Mucosa of descending colon (tissue), 3 donors: ENCODE data around the gene CENPT. TPM values are rescaled to one million over a fixed set of nuclear protein-coding genes. Genes with fewer than 3 reads are reported as not detected.

ENCODE experiments used
- ATAC-seq: fragments of 200-7000 bp; cut with Tn5 transposase; one replicate; pipeline ENCODE4 v1.9.1; 2020; ENCODE audit warnings: mild to moderate bottlenecking, moderate library complexity
- DNase-seq, 3 donors: peaks; one replicate each; pipeline ENCODE4 v3.0.0-alpha.2; 2020
- H3K36me3 ChIP-seq: fragments of 200-600 bp; one replicate; pipeline ENCODE4 v1.8.0; 2021; ENCODE audit warnings: low read depth, mild to moderate bottlenecking
- H3K4me1 ChIP-seq: fragments of 200-600 bp; one replicate; pipeline ENCODE4 v1.8.0; 2021; ENCODE audit warnings: low read depth, mild to moderate bottlenecking
- H3K4me3 ChIP-seq: fragments of 200-600 bp; one replicate; pipeline ENCODE4 v1.8.0; 2021; ENCODE audit warnings: mild to moderate bottlenecking
- H3K9me3 ChIP-seq: fragments of 200-600 bp; one replicate; pipeline ENCODE4 v1.8.0; 2021; ENCODE audit warnings: mild to moderate bottlenecking
- CTCF ChIP-seq: fragments of 200-600 bp; IDR thresholded peaks from one replicate; pipeline ENCODE4 v1.8.0; 2022; ENCODE audit warnings: antibody characterized with exemption, mild to moderate bottlenecking
- intact Hi-C, 2 donors: fragments of 100-400 bp; cut with DNase I in 1 of 2; cut with micrococcal nuclease in 1 of 2; formaldehyde crosslinking; loops; one replicate each; pipeline versions ENCODE4 v1.11.0 to v1.11.1; 2022; cut with DNase I, micrococcal nuclease
- total RNA-seq, 3 donors: library from RNA; stranded (reverse); fragmentation: NEBNext Ultra II Directional in 2 of 3; extraction: Animal tissue kit (Norgen Biotek cat#: 25700) in 2 of 3; gene quantifications; one replicate each; pipeline versions ENCODE4 v1.2.1 to v1.2.4, GENCODE V29; 2021 to 2023
- donor health status: DM: no; HTN: no; CAD: no; lungs with moderate emphysema.
- donor health status: DM: no; HTN: no; CAD: no.
- donor health status: DM: no; HTN: yes; CAD: no.

The CENPT gene
- total RNA-seq, 3 donors from 2014 or later: 33.2 to 55.0 (median 36.6) TPM

DNA sequence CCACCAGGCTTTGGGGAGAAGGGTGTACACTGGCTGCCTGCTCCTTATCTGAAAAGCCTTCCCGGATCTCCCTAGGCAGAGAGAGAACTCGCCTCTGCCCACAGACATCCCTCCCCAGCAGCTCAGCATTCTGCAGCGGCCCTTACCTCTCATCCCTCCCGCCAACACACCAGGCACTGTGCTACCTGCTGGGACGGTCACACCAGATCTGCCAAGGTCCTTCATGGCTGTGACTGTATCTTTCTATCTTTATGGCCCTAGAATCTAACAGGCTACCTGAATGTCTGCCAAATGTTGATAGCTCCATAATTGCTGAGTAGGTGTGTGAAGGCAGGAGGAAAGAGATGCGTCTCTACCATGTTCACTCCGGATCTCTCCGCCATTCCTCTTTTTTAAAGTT is 32.9 kb downstream of the CENPT start:
- intact Hi-C loops: loop anchor here in 1 of 2 donors (10.0 kb wide), 1 partner anchor 110 kb away; no protein-coding TSS in a partner anchor
- Histone ChIP-seq H3K36me3 (no peaks in the 10 kb centered on the region), H3K4me3 (no peak overlapping the region), H3K4me1 (peaks cover 3% of the 10 kb centered on the region), H3K9me3 (no peaks in the 10 kb centered on the region)
- DNase-seq: peak in 2 of 3 donors; percentile 58 to 78
- TF ChIP-seq CTCF: no peak
- ATAC-seq: peak; percentile 90

- no peak for DNase-seq
- intact Hi-C loops: loop anchor here in 1 of 2 donors (10.0 kb wide), 1 partner anchor 113 kb away; no protein-coding TSS in a partner anchor
- no peak for ATAC-seq
- Histone ChIP-seq H3K36me3 (no peaks in the 10 kb centered on the region), H3K9me3 (no peaks in the 10 kb centered on the region), H3K4me1 (peaks cover 9% of the 10 kb centered on the region), H3K4me3 (no peak overlapping the region)
- TF ChIP-seq CTCF: no peak
Measured at GRCh38 chr16:67811899-67812298, 35.6 kb downstream of the CENPT start.

DNA sequence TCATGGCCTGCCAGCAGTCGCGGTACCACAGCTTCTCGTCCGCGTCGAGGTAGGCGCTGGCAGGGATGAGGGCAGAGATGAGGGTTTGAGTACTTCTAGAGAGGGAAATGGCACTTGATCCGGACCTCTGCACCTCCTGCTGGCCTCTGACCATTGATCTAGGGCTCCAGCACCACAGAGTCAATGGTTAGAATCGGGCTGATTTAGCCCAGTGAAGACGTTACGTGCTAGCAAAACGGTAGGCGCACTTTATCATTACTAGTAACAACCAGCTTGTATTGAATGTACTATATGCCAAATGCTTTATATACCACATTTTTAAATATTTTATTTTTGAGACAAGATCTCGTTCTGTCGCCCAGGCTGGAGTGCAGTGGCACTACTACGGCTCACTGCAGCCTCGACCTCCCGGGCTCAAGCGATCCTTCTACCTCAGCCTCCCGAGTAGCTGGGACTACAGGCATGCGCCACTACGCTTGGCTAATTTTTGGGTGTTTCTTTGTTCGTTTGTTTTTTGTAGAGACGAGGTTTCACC is 40.3 kb downstream of the CENPT start:
- peak in 1 of 3 donors; percentile 14 for DNase-seq
- Histone ChIP-seq H3K36me3 (no peaks in the 10 kb centered on the region), H3K4me1 (peaks cover 18% of the 10 kb centered on the region), H3K9me3 (no peaks in the 10 kb centered on the region), H3K4me3 (peak overlapping the region; percentile 81)
- TF ChIP-seq CTCF: no peak
- ATAC-seq: peak; percentile 5
- intact Hi-C loops: no loop called here

GRCh38 chr16:67806428-67807147 is 40.9 kb downstream of the CENPT start, which contains the start of the genes RANBP10 and TSNAXIP1:
Gene RANBP10, minus strand, starts transcription at chr16:67806560. Its CDS starts 24 bp downstream, at chr16:67806536.
Gene TSNAXIP1, plus strand, starts transcription at chr16:67806889. Its CDS starts 261 bp downstream, at chr16:67807150.
- H3K4me3 ChIP-seq: peak within 1 kb of the TSS; percentile 81
- intact Hi-C loops: no loop called here
- peaks cover 18% of the 10 kb centered on the region for H3K4me1 ChIP-seq
- H3K9me3 ChIP-seq: no peaks in the 10 kb centered on the region
- peak; percentile 96 to 97 (median 96) for DNase-seq
- no peak for TF ChIP-seq CTCF
- ATAC-seq: peak; percentile 95
- H3K36me3 ChIP-seq: no peaks in the 10 kb centered on the region

DNA sequence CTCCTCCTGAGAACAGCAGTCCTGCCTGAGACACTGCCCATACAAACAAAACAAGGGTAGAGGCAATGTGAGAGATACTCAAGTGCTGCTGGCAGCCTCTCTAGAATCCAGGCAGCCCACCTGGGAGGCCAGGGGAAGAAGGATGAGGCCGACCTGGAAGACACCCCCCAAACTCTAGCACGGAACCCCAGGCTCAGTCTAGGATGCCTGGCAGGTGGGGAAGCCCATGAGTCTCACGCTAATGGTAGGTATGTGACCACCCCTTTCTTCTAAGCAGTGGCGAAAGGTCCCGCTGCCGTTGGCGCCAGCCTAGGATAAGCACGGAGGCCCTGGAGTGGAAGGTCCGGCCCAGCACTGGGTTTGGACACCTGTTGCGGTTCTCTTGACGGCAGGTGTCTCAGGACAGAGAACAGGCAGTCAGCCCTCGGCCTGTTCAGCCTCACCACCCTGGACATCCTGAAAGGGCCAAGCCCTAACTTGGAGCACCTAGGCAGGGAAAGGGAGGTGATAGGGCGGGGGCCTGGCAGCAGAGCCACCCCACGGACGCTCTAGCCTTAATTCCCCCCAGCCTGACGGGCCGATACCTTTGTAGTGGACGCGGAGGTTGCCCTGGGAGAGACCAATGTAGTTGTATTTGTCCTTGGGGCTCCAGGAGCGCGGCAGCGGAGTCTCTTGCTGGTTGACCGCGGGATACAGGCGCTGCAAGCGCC is 41.6 kb downstream of the CENPT start:
- DNase-seq: peak in 2 of 3 donors; percentile 32 to 65
- ATAC-seq: peak; percentile 26
- Histone ChIP-seq H3K4me1 (peaks cover 18% of the 10 kb centered on the region), H3K36me3 (no peaks in the 10 kb centered on the region), H3K9me3 (no peaks in the 10 kb centered on the region), H3K4me3 (peak overlapping the region; percentile 81)
- intact Hi-C loops: no loop called here
- TF ChIP-seq CTCF: no peak
